ENCODE data around the gene FAM53A. TPM values are rescaled to one million over a fixed set of nuclear protein-coding genes. Genes with fewer than 3 reads are reported as not detected.
"Not testable (repeated sequence)": the region's sequence is repeated elsewhere in the genome, so short reads cannot be mapped to it uniquely, and the experiment has no call there.

Gene FAM53A
- polyA plus RNA-seq, 1 donor = 2.0 TPM

GRCh38 chr4:1716065-1716945 is 32.2 kb upstream of the FAM53A start:
- no peak for DNase-seq (ENCODE audit: low read depth)

- DNase-seq (ENCODE audit: low read depth) = no peak
Observed at GRCh38 chr4:1715002-1715758, 31.1 kb upstream of the FAM53A start.

- DNase-seq (ENCODE audit: low read depth) = no peak
Observed at GRCh38 chr4:1714303-1715001, 30.3 kb upstream of the FAM53A start.

GRCh38 chr4:1713003-1713851 is 29.1 kb upstream of the FAM53A start:
- DNase-seq (ENCODE audit: low read depth) = no peak

- peak; percentile 62 for DNase-seq (ENCODE audit: low read depth)
Observed at GRCh38 chr4:1712216-1713002, 28.3 kb upstream of the FAM53A start, which contains the start of gene SLBP. TSS of gene SLBP (minus strand) at chr4:1712319. CDS start at chr4:1712188, 131 bp downstream.

GRCh38 chr4:1711571-1712215 is 27.6 kb upstream of the FAM53A start:
- DNase-seq (ENCODE audit: low read depth) = no peak

GRCh38 chr4:1711055-1711570 is 27.0 kb upstream of the FAM53A start:
- no peak for DNase-seq (ENCODE audit: low read depth)

- no peak for DNase-seq (ENCODE audit: low read depth)
Observed at GRCh38 chr4:1708581-1708980, 24.5 kb upstream of the FAM53A start.

- no peak for DNase-seq (ENCODE audit: low read depth)
Observed at GRCh38 chr4:1706358-1706757, 22.2 kb upstream of the FAM53A start.

- no peak for DNase-seq (ENCODE audit: low read depth)
Observed at GRCh38 chr4:1705732-1706131, 21.6 kb upstream of the FAM53A start.

- DNase-seq (ENCODE audit: low read depth) = no peak
Observed at GRCh38 chr4:1703867-1704266, 19.8 kb upstream of the FAM53A start.

- DNase-seq (ENCODE audit: low read depth) = not testable (repeated sequence)
Observed at GRCh38 chr4:1701671-1702070, 17.6 kb upstream of the FAM53A start.

GRCh38 chr4:1695913-1696312 is 11.8 kb upstream of the FAM53A start:
- DNase-seq (ENCODE audit: low read depth) = peak; percentile 72

- DNase-seq (ENCODE audit: low read depth) = no peak
Observed at GRCh38 chr4:1693131-1693896, 9.2 kb upstream of the FAM53A start.

- no peak for DNase-seq (ENCODE audit: low read depth)
Observed at GRCh38 chr4:1691737-1692373, 7.7 kb upstream of the FAM53A start.

- DNase-seq (ENCODE audit: low read depth) = no peak
Observed at GRCh38 chr4:1690698-1691097, 6.6 kb upstream of the FAM53A start.

GRCh38 chr4:1686440-1687036 is 2.4 kb upstream of the FAM53A start:
- DNase-seq (ENCODE audit: low read depth) = no peak

Measured in forelimb muscle (tissue), 1 donor.